OCI-LY7 (cell line): ENCODE data around the gene NSMCE3. TPM values are rescaled to one million over a fixed set of nuclear protein-coding genes. Genes with fewer than 3 reads are reported as not detected.
A peak's percentile ranks its signal among the peaks of the same experiment; 100 is the strongest.

Experiments used
- BruUV-seq: library from RNA; stranded (reverse); fragments of 400-500 nt; replicated peaks from 2 replicates; lab custom pipeline; 2021; lab: Mats Ljungman, UMichigan
- CTCF ChIA-PET: fragments of 300-600 bp; sonication (Branson Sonifier 250); formaldehyde crosslinking; loops from one replicate; lab custom pipeline; 2022; ENCODE audit warnings: antibody characterized with exemption; ENCODE audit not compliant: unreplicated experiment; lab: Charles Lee
- POLR2A ChIA-PET: fragments of 300-600 bp; sonication (Branson Sonifier 250); formaldehyde crosslinking; loops from one replicate; lab custom pipeline; 2022; ENCODE audit warnings: antibody characterized with exemption; lab: Charles Lee
- DNase-seq: peaks from one replicate; pipeline ENCODE4 v3.0.0-alpha.2; 2015; ENCODE audit warnings: low spot score
- H2AFZ ChIP-seq: fragments of 200-600 bp; sonication (generic), shearing (Covaris generic); 2 replicates; pipeline ENCODE4 v1.6.1; 2014; ENCODE audit warnings: mild to moderate bottlenecking, antibody characterized with exemption, low read length, moderate library complexity
- H3K27ac ChIP-seq: fragments of 200-600 bp; sonication (generic); 2 replicates; pipeline ENCODE4 v1.5.1; 2014; ENCODE audit warnings: mixed run types, low read depth, mild to moderate bottlenecking, moderate library complexity, low read length, inconsistent platforms; ENCODE audit not compliant: poor library complexity, severe bottlenecking
- H3K36me3 ChIP-seq: fragments of 200-600 bp; sonication (generic); 2 replicates; pipeline ENCODE4 v1.6.1; 2014; ENCODE audit warnings: mild to moderate bottlenecking, antibody characterized with exemption, low read length, moderate library complexity, mixed read lengths; ENCODE audit not compliant: insufficient read depth
- H3K4me1 ChIP-seq: fragments of 200-600 bp; sonication (generic); 2 replicates; pipeline ENCODE4 v1.5.1; 2014; ENCODE audit warnings: mild to moderate bottlenecking, low read length; ENCODE audit not compliant: insufficient read depth, poor library complexity, severe bottlenecking
- H3K4me2 ChIP-seq: fragments of 200-600 bp; sonication (generic); 2 replicates; pipeline ENCODE4 v1.6.1; 2014; ENCODE audit warnings: mild to moderate bottlenecking, low read length
- H3K4me3 ChIP-seq: fragments of 200-600 bp; sonication (generic); 2 replicates; pipeline ENCODE4 v1.5.1; 2014; ENCODE audit warnings: mild to moderate bottlenecking, low read depth, low read length; ENCODE audit not compliant: poor library complexity, severe bottlenecking
- H3K79me2 ChIP-seq: fragments of 200-600 bp; sonication (generic); 2 replicates; pipeline ENCODE4 v1.6.1; 2016; ENCODE audit warnings: low read depth, mild to moderate bottlenecking, low read length, moderate library complexity, mixed read lengths; ENCODE audit not compliant: insufficient read depth
- H3K9me2 ChIP-seq: fragments of 200-600 bp; sonication (generic); 2 replicates; pipeline ENCODE4 v1.6.1; 2016; ENCODE audit warnings: mild to moderate bottlenecking, low read length, mixed read lengths; ENCODE audit not compliant: insufficient read depth
- H3K9me3 ChIP-seq: fragments of 200-600 bp; sonication (generic); 2 replicates; pipeline ENCODE4 v1.6.1; 2014; ENCODE audit warnings: mild to moderate bottlenecking, mixed run types, low read length, mixed read lengths
- H4K20me1 ChIP-seq: fragments of 200-600 bp; sonication (generic); 2 replicates; pipeline ENCODE4 v1.6.1; 2014; ENCODE audit warnings: mild to moderate bottlenecking, antibody characterized with exemption, low read length, moderate library complexity, mixed read lengths; ENCODE audit not compliant: insufficient read depth
- CTCF ChIP-seq: fragments of 200-600 bp; sonication (generic); conservative IDR thresholded peaks from 2 replicates; pipeline ENCODE4 v1.5.1; 2014; ENCODE audit warnings: mild to moderate bottlenecking, antibody characterized with exemption, low read length, moderate library complexity, mixed read lengths
- EZH2phosphoT487 ChIP-seq: fragments of 200-600 bp; sonication (generic); IDR thresholded peaks from 2 replicates; pipeline ENCODE4 v1.6.1; 2018; ENCODE audit warnings: low read depth, borderline replicate concordance, mild to moderate bottlenecking, mixed run types, antibody characterized with exemption, low read length, moderate library complexity, mixed read lengths
- intact Hi-C: fragments of 100-400 bp; cut with micrococcal nuclease; formaldehyde crosslinking; loops from one replicate; pipeline ENCODE4 v1.10.0; 2022; ENCODE audit not compliant: unreplicated experiment
- total RNA-seq, 2 experiments: library from RNA; depleted of rRNA in 1 of 2; stranded (reverse); fragments of >200 nt in 1 of 2; shearing (Covaris generic) in 1 of 2; gene quantifications; 2 replicates each; pipeline ENCODE4 v1.2.3, GENCODE V29; 2014 to 2022

The NSMCE3 gene
- total RNA-seq, 2 experiments from 2014 or later: 18.6 to 29.4 TPM

DNA sequence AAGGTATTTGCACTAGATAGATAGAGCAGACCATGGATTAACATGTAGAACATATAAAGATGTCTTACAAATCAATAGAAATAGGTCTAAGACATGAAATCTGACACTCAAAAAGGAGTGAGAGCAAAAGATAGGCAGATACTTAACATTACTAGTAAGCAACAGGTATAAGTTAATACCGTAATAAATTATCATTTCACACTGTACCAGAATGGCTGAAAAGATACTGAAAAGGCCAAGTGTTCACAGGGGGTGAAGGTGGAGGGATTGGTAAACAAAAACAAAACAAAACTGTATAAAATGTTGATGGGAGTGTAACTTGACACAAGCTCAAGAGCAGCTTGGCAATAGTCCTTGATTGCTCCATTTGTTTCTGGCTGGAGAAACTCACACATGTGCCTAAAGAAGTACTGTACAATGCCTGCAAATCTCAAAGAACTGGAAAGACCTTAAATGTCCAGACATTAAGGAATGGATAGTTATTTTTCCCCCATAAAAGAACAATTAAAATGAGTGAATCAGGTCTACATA lies 3.5 kb downstream of the NSMCE3 start:
- DNase-seq: no peak
- intact Hi-C loops: loop anchor here (10.0 kb wide), 2 partner anchors 131 to 479 kb away; no protein-coding TSS in a partner anchor
- H3K4me2 ChIP-seq: peak overlapping the region; percentile 93
- H3K4me3 ChIP-seq: peak overlapping the region; percentile 98
- TF ChIP-seq CTCF: no peak
- no peak for TF ChIP-seq EZH2phosphoT487
- ChIA-PET CTCF (no interaction called here), POLR2A (no interaction called here)
- peaks cover 30% of the 10 kb centered on the region for H4K20me1 ChIP-seq
- BruUV-seq: no TSS peak
- no peaks in the 10 kb centered on the region for H3K9me2 ChIP-seq
- peaks cover 46% of the 10 kb centered on the region for H3K79me2 ChIP-seq
- peaks cover 10% of the 10 kb centered on the region for H3K4me1 ChIP-seq
- H3K9me3 ChIP-seq: no peaks in the 10 kb centered on the region
- peaks cover 3% of the 10 kb centered on the region; the same call in 1 of the 2 replicates for H3K36me3 ChIP-seq
- H2AFZ ChIP-seq: no peak overlapping the region
- H3K27ac ChIP-seq: no peak overlapping the region

DNA sequence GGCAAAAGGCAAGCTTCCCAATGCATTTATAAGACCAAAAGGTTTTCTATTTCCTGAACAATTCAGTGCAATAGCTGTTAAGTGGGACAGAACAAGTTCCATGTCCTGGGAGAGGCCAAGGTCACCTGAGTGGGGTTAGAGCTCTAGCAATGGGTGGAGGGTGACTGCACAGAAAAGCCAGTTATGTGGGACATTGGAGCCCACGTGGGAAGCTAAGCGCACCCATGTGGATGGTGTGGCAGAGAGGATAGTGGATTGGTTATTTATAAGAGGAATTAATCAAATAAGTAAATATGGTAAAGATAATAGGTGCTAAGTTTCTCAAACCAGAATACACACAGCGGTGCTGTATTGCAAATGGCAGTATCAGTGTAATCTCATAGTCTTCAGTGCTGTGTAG lies 6.3 kb downstream of the NSMCE3 start:
- no peaks in the 10 kb centered on the region for H3K9me2 ChIP-seq
- H3K79me2 ChIP-seq: peaks cover 34% of the 10 kb centered on the region
- DNase-seq: no peak
- intact Hi-C loops: loop anchor here (10.0 kb wide), 2 partner anchors 128 to 482 kb away; no protein-coding TSS in a partner anchor
- peaks cover 3% of the 10 kb centered on the region; the same call in 1 of the 2 replicates for H3K36me3 ChIP-seq
- H3K27ac ChIP-seq: no peak overlapping the region
- TF ChIP-seq EZH2phosphoT487: no peak
- no TSS peak for BruUV-seq
- no peaks in the 10 kb centered on the region for H3K9me3 ChIP-seq
- POLR2A ChIA-PET: no interaction called here
- no peak overlapping the region for H2AFZ ChIP-seq
- H3K4me2 ChIP-seq: no peak overlapping the region
- no peak overlapping the region for H3K4me3 ChIP-seq
- CTCF ChIA-PET: no interaction called here
- peaks cover 19% of the 10 kb centered on the region for H4K20me1 ChIP-seq
- H3K4me1 ChIP-seq: peaks cover 5% of the 10 kb centered on the region

GRCh38 chr15:29262738-29263137 lies 6.9 kb downstream of the NSMCE3 start:
- no peak overlapping the region for H3K4me2 ChIP-seq
- BruUV-seq: no TSS peak
- ChIA-PET POLR2A (no interaction called here), CTCF (no interaction called here)
- H3K36me3 ChIP-seq: peaks cover under 1% of the 10 kb centered on the region; the same call in 1 of the 2 replicates
- no peak for DNase-seq
- H3K27ac ChIP-seq: no peak overlapping the region
- H4K20me1 ChIP-seq: peaks cover 18% of the 10 kb centered on the region; the same call in 1 of the 2 replicates
- no peaks in the 10 kb centered on the region for H3K9me2 ChIP-seq
- H3K9me3 ChIP-seq: no peaks in the 10 kb centered on the region
- peaks cover 5% of the 10 kb centered on the region for H3K4me1 ChIP-seq
- intact Hi-C loops: loop anchor here (10.0 kb wide), 2 partner anchors 128 to 482 kb away; no protein-coding TSS in a partner anchor
- H2AFZ ChIP-seq: no peak overlapping the region
- TF ChIP-seq EZH2phosphoT487: no peak
- H3K4me3 ChIP-seq: no peak overlapping the region
- H3K79me2 ChIP-seq: peaks cover 29% of the 10 kb centered on the region
